ENCODE data around the gene MAN2A2. TPM values are rescaled to one million over a fixed set of nuclear protein-coding genes. Genes with fewer than 3 reads are reported as not detected.

MAN2A2 gene
- polyA plus RNA-seq, 2 donors, result 15.8 to 22.1 TPM

DNA sequence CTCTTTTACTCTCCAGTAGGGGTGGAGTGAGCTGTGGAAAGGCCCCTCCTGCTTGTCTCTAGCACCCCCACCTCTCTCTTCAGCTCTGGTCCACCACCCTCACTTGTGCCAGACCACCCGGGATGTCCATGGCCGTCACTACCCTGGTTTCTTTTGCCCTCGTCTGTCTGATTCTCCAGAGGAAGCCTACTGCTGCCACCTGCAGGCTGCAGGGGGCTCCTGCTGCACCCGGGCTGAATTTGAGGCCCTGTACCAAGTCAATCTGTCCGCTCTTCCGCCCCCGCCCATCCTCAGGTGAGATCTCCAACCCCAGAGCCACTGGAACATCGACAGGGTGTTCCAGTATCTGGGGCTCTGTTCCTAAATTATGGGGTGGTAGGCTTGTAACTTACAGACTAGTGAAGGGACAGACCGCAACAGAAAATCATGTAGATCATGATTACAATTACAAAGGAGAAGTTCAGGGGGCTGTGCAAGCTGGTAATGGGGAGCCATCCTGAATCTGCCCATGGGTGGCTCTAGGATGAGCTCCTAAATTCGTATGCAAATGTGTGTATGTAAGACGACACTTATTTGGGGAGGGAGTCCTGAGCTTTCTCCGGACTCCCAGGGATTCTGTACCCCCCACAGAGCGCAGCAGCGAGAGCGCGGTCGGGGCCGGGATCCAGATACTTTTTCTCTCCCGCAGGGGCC lies 31.3 kb downstream of the MAN2A2 start:
- H3K4me3 ChIP-seq (ENCODE audit: low read depth in 1 of 2, low read length in 2 of 2), result peak overlapping the region; percentile 58 to 71
- peaks cover 0 to 3% of the 10 kb centered on the region in 2 donors for H3K36me3 ChIP-seq (ENCODE audit: control insufficient read depth in 2 of 2, insufficient read depth in 2 of 2, low read length in 1 of 2)
- no peaks in the 10 kb centered on the region for H3K9me3 ChIP-seq (ENCODE audit: control insufficient read depth in 2 of 2, insufficient read depth in 1 of 2, low read depth in 1 of 2, low read length in 1 of 2)
- no peaks in the 10 kb centered on the region for H3K27me3 ChIP-seq (ENCODE audit: control insufficient read depth in 1 of 2, insufficient read depth in 2 of 2, low read length in 2 of 2)
- 1% methylated on average over 19 of the region's 19 CpGs for WGBS, 2 donors
- peaks cover 9% of the 10 kb centered on the region in 2 donors for H3K4me1 ChIP-seq (ENCODE audit: control insufficient read depth in 2 of 2, insufficient read depth in 2 of 2, low read length in 1 of 2)
- peak overlapping the region; percentile 84 to 94 for H3K27ac ChIP-seq (ENCODE audit: low read depth in 2 of 2, low read length in 1 of 2)

DNA sequence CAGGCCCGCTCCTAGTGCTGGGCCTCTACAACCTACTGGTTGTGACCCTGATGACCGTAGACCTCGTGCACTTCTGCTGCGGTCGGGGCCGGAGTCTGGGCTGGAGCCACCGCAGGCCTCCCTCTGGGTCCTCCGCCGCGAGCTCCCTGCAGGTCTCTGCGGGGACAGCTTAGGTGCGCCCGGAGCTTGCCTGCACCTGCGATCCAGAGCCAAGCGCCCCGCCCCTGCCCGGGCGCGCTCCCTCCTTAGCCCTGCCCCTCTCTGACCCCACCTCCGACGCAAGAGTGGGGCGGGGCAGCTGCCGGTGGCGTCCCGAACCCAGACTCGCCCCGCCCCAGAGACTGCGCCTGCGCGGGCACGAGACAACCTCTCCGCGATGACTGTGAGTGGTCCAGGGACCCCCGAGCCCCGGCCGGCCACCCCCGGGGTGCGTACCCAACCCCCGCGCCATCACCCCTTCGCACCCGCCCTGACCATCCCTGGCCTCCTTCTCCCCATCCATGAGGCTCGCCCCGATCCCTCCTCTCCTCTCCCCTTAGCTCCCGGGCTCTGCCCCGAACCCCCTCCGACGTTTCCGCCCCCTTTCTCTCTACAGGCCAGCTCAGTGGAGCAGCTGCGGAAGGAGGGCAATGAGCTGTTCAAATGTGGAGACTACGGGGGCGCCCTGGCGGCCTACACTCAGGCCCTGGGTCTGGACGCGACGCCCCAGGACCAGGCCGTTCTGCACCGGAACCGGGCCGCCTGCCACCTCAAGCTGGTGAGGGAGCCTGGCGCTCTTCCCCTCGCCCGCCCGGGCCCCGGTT lies 32.0 kb downstream of the MAN2A2 start, which contains the start of gene UNC45A:
Gene UNC45A (plus strand): TSS at position 337 of the 803 bp plus-strand sequence. CDS start 40 bp downstream, at position 377.
- H3K27ac ChIP-seq (ENCODE audit: low read depth in 2 of 2, low read length in 1 of 2), result peak within 1 kb of the TSS; percentile 84 to 94
- WGBS, 2 donors, result 1% methylated on average over 41 to 65 of the region's 65 CpGs
- H3K4me1 ChIP-seq (ENCODE audit: control insufficient read depth in 2 of 2, insufficient read depth in 2 of 2, low read length in 1 of 2), result peaks cover 9% of the 10 kb centered on the region in 2 donors
- peaks cover 5 to 7% of the 10 kb centered on the region in 2 donors for H3K36me3 ChIP-seq (ENCODE audit: control insufficient read depth in 2 of 2, insufficient read depth in 2 of 2, low read length in 1 of 2)
- no peaks in the 10 kb centered on the region for H3K9me3 ChIP-seq (ENCODE audit: control insufficient read depth in 2 of 2, insufficient read depth in 1 of 2, low read depth in 1 of 2, low read length in 1 of 2)
- peak within 1 kb of the TSS; percentile 58 to 71 for H3K4me3 ChIP-seq (ENCODE audit: low read depth in 1 of 2, low read length in 2 of 2)
- H3K27me3 ChIP-seq (ENCODE audit: control insufficient read depth in 1 of 2, insufficient read depth in 2 of 2, low read length in 2 of 2), result no peaks in the 10 kb centered on the region

DNA sequence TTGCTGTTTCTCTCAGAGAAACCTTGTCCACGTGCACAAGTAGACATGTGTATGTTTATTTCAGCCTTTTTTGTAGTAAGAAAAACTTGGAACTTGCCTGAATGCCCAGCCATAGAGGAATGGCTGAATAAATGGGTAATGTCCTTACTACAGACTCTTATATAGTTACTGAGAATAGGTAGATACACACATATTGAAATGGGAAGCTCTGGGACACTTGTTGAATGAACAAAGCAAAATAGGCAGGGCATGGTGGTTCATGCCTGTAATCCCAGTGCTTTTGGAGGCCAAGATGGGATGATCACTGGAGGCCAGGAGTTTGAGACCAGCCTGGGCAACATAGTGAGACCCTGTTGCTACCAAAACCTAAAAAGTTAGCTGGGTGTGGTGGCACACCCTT lies 33.7 kb downstream of the MAN2A2 start:
- 53 to 67% methylated on average over 1 of the region's 1 CpG for WGBS, 2 donors
- Histone ChIP-seq H3K9me3 (ENCODE audit: control insufficient read depth in 2 of 2, insufficient read depth in 1 of 2, low read depth in 1 of 2, low read length in 1 of 2) (no peaks in the 10 kb centered on the region), H3K27me3 (ENCODE audit: control insufficient read depth in 1 of 2, insufficient read depth in 2 of 2, low read length in 2 of 2) (no peaks in the 10 kb centered on the region), H3K4me1 (ENCODE audit: control insufficient read depth in 2 of 2, insufficient read depth in 2 of 2, low read length in 1 of 2) (peaks cover 6 to 9% of the 10 kb centered on the region in 2 donors), H3K27ac (ENCODE audit: low read depth in 2 of 2, low read length in 1 of 2) (no peak overlapping the region), H3K4me3 (ENCODE audit: low read depth in 1 of 2, low read length in 2 of 2) (no peak overlapping the region), H3K36me3 (ENCODE audit: control insufficient read depth in 2 of 2, insufficient read depth in 2 of 2, low read length in 1 of 2) (peaks cover 17% of the 10 kb centered on the region in 2 donors)

DNA sequence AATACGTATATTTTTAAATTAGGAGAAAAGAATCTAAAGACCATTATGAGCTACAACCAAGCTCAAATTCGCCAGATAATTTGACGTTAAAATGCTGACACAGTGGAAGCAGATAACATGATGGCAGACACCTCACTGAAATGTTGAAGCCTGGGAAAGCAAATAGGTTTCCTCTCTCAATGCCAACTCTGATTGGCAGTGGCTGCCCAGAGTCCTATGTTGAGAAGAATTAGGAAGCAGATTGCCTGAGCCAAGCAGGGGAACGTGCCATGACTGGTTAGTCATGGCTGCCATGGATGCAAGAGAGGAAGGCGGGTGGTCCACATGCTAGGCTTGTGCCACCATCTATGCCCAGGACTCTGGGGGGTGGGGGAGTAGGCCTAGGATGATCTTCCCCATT lies 35.2 kb downstream of the MAN2A2 start:
- H3K27ac ChIP-seq (ENCODE audit: low read depth in 2 of 2, low read length in 1 of 2), result no peak overlapping the region
- 93 to 96% methylated on average over 5 of the region's 5 CpGs for WGBS, 2 donors
- no peak overlapping the region for H3K4me3 ChIP-seq (ENCODE audit: low read depth in 1 of 2, low read length in 2 of 2)
- peaks cover 20 to 30% of the 10 kb centered on the region in 2 donors for H3K36me3 ChIP-seq (ENCODE audit: control insufficient read depth in 2 of 2, insufficient read depth in 2 of 2, low read length in 1 of 2)
- no peaks in the 10 kb centered on the region for H3K9me3 ChIP-seq (ENCODE audit: control insufficient read depth in 2 of 2, insufficient read depth in 1 of 2, low read depth in 1 of 2, low read length in 1 of 2)
- peaks cover 6 to 9% of the 10 kb centered on the region in 2 donors for H3K4me1 ChIP-seq (ENCODE audit: control insufficient read depth in 2 of 2, insufficient read depth in 2 of 2, low read length in 1 of 2)
- H3K27me3 ChIP-seq (ENCODE audit: control insufficient read depth in 1 of 2, insufficient read depth in 2 of 2, low read length in 2 of 2), result no peaks in the 10 kb centered on the region

DNA sequence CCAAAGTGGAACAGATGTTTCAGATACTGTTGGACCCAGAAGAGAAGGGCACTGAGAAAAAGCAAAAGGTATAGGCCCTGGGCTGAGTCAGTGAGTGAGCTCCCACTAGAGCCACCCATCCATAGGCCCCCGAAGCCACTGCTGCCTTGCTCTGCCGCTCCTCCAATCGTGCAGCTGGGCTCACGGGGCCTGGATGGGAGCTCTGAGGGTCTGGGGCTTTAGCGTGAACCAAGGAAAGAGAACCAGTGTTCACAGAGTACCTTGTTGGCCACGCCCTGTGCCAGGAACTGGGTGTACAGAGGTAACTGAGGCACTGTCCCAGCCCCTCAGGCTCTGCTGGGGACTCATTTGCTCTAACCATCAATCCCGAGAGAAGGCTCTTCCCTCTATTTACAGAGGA lies 36.7 kb downstream of the MAN2A2 start:
- Histone ChIP-seq H3K27ac (ENCODE audit: low read depth in 2 of 2, low read length in 1 of 2) (no peak overlapping the region), H3K27me3 (ENCODE audit: control insufficient read depth in 1 of 2, insufficient read depth in 2 of 2, low read length in 2 of 2) (no peaks in the 10 kb centered on the region), H3K9me3 (ENCODE audit: control insufficient read depth in 2 of 2, insufficient read depth in 1 of 2, low read depth in 1 of 2, low read length in 1 of 2) (no peaks in the 10 kb centered on the region), H3K4me1 (ENCODE audit: control insufficient read depth in 2 of 2, insufficient read depth in 2 of 2, low read length in 1 of 2) (peaks cover 6 to 9% of the 10 kb centered on the region in 2 donors), H3K4me3 (ENCODE audit: low read depth in 1 of 2, low read length in 2 of 2) (no peak overlapping the region), H3K36me3 (ENCODE audit: control insufficient read depth in 2 of 2, insufficient read depth in 2 of 2, low read length in 1 of 2) (peaks cover 24 to 36% of the 10 kb centered on the region in 2 donors)
- 88 to 95% methylated on average over 7 of the region's 7 CpGs for WGBS, 2 donors

DNA sequence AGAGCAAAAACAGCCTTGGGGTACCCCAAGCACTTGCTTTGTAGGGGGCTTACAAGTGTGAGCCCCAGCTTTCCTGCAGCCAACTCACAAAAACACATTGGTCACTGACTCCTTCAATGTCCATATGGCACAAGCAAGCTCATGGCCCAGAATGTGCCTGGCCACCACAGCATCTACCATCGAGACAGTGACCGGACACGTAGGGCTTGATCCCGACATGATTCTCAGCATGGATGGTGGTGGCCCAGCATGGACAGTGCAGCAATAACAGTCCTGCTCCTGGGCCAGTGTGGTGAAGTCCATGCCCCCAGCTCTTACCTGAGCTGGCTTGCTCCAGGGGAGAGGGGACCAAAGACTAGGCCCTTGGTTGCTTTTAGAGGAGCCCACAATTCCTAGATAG lies 37.9 kb downstream of the MAN2A2 start:
- Histone ChIP-seq H3K27ac (ENCODE audit: low read depth in 2 of 2, low read length in 1 of 2) (no peak overlapping the region), H3K36me3 (ENCODE audit: control insufficient read depth in 2 of 2, insufficient read depth in 2 of 2, low read length in 1 of 2) (peaks cover 29 to 41% of the 10 kb centered on the region in 2 donors), H3K4me1 (ENCODE audit: control insufficient read depth in 2 of 2, insufficient read depth in 2 of 2, low read length in 1 of 2) (peaks cover 4% of the 10 kb centered on the region in 2 donors), H3K27me3 (ENCODE audit: control insufficient read depth in 1 of 2, insufficient read depth in 2 of 2, low read length in 2 of 2) (no peaks in the 10 kb centered on the region), H3K4me3 (ENCODE audit: low read depth in 1 of 2, low read length in 2 of 2) (no peak overlapping the region), H3K9me3 (ENCODE audit: control insufficient read depth in 2 of 2, insufficient read depth in 1 of 2, low read depth in 1 of 2, low read length in 1 of 2) (no peaks in the 10 kb centered on the region)
- WGBS, 2 donors, result 96 to 97% methylated on average over 4 of the region's 4 CpGs

DNA sequence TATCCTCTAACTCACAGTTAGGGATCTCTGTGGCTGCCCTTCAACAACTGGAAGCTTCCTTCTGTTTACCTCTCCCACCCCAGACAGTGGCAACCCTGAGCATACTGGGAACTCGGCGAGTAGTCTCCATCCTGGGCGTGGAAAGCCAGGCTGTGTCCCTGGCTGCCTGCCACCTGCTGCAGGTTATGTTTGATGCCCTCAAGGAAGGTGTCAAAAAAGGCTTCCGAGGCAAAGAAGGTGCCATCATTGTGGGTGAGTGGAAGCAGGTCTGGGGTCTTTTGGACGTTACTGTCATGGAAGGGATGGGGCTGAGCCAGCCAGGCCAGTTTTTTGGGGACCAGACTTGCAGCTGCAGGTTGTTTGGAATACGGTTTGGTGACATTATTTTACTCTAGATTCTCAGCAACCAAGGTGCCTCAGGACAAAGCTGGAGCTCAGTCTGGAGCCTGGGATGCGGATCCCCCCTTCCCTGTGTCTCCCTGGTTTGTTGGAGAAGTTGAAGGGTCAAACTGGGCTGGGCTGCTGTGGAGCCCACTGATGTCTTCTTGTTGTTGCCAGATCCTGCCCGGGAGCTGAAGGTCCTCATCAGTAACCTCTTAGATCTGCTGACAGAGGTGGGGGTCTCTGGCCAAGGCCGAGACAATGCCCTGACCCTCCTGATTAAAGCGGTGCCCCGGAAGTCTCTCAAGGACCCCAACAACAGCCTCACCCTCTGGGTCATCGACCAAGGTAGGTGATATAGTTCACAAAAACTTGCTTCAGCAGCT lies 39.4 kb downstream of the MAN2A2 start:
- 84 to 86% methylated on average over 12 of the region's 12 CpGs for WGBS, 2 donors
- Histone ChIP-seq H3K27me3 (ENCODE audit: control insufficient read depth in 1 of 2, insufficient read depth in 2 of 2, low read length in 2 of 2) (no peaks in the 10 kb centered on the region), H3K9me3 (ENCODE audit: control insufficient read depth in 2 of 2, insufficient read depth in 1 of 2, low read depth in 1 of 2, low read length in 1 of 2) (no peaks in the 10 kb centered on the region), H3K27ac (ENCODE audit: low read depth in 2 of 2, low read length in 1 of 2) (no peak overlapping the region), H3K36me3 (ENCODE audit: control insufficient read depth in 2 of 2, insufficient read depth in 2 of 2, low read length in 1 of 2) (peaks cover 40 to 53% of the 10 kb centered on the region in 2 donors), H3K4me1 (ENCODE audit: control insufficient read depth in 2 of 2, insufficient read depth in 2 of 2, low read length in 1 of 2) (no peaks in the 10 kb centered on the region), H3K4me3 (ENCODE audit: low read depth in 1 of 2, low read length in 2 of 2) (no peak overlapping the region)

DNA sequence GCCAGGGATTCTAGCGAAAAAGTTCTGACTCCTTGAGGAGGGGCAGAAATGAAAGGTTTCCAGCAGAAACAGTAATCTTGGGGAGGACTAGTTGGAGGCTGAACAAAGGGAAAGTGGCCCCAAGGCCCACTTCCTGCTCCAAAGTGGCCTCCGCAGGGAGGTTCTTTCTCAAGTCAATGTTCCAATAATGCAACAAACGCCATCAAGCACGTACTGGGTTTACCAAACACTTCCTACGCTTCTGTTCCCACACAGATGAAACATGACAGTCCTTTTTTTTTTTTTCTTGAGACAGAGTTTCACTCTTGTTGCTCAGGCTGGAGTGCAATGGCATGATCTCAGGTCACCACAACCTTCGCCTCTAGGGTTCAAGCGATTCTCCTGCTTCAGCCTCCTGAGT lies 42.0 kb downstream of the MAN2A2 start:
- H3K9me3 ChIP-seq (ENCODE audit: control insufficient read depth in 2 of 2, insufficient read depth in 1 of 2, low read depth in 1 of 2, low read length in 1 of 2), result no peaks in the 10 kb centered on the region
- 92% methylated on average over 7 of the region's 7 CpGs for WGBS, 2 donors
- no peak overlapping the region for H3K4me3 ChIP-seq (ENCODE audit: low read depth in 1 of 2, low read length in 2 of 2)
- no peak overlapping the region for H3K27ac ChIP-seq (ENCODE audit: low read depth in 2 of 2, low read length in 1 of 2)
- peaks cover 0 to 4% of the 10 kb centered on the region in 2 donors for H3K4me1 ChIP-seq (ENCODE audit: control insufficient read depth in 2 of 2, insufficient read depth in 2 of 2, low read length in 1 of 2)
- peaks cover 44 to 62% of the 10 kb centered on the region in 2 donors for H3K36me3 ChIP-seq (ENCODE audit: control insufficient read depth in 2 of 2, insufficient read depth in 2 of 2, low read length in 1 of 2)
- H3K27me3 ChIP-seq (ENCODE audit: control insufficient read depth in 1 of 2, insufficient read depth in 2 of 2, low read length in 2 of 2), result no peaks in the 10 kb centered on the region

DNA sequence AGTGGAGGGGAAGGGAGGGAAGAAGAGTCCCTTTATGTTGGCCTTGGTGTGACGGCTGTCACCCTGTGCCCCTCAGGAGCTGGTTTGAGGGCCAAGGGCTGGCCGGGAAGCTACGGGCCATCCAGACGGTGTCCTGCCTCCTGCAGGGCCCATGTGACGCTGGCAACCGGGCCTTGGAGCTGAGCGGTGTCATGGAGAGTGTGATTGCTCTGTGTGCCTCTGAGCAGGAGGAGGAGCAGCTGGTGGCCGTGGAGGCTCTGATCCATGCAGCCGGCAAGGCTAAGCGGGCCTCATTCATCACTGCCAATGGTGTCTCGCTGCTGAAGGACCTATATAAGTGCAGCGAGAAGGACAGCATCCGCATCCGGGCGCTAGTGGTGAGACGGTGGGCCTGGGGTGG lies 43.4 kb downstream of the MAN2A2 start:
- Histone ChIP-seq H3K4me3 (ENCODE audit: low read depth in 1 of 2, low read length in 2 of 2) (no peak overlapping the region), H3K27me3 (ENCODE audit: control insufficient read depth in 1 of 2, insufficient read depth in 2 of 2, low read length in 2 of 2) (no peaks in the 10 kb centered on the region), H3K9me3 (ENCODE audit: control insufficient read depth in 2 of 2, insufficient read depth in 1 of 2, low read depth in 1 of 2, low read length in 1 of 2) (no peaks in the 10 kb centered on the region), H3K4me1 (ENCODE audit: control insufficient read depth in 2 of 2, insufficient read depth in 2 of 2, low read length in 1 of 2) (peaks cover 0 to 4% of the 10 kb centered on the region in 2 donors), H3K36me3 (ENCODE audit: control insufficient read depth in 2 of 2, insufficient read depth in 2 of 2, low read length in 1 of 2) (peaks cover 37 to 60% of the 10 kb centered on the region in 2 donors), H3K27ac (ENCODE audit: low read depth in 2 of 2, low read length in 1 of 2) (no peak overlapping the region)
- 89 to 91% methylated on average over 16 of the region's 16 CpGs for WGBS, 2 donors

Data from esophagus (tissue), 2 donors.